HEK293 (cell line): ENCODE measurements around the gene VPS50.

Experiments
- CTCF ChIA-PET: fragments of 350-600 bp; formaldehyde crosslinking; extraction: SDS; loops from one replicate; lab custom pipeline; 2021; ENCODE audit warnings: antibody characterized with exemption; lab: Yijun Ruan, JAX
- POLR2A ChIA-PET: fragments of 300-600 bp; formaldehyde crosslinking; extraction: SDS; loops from one replicate; lab custom pipeline; 2020; ENCODE audit warnings: antibody characterized with exemption, inconsistent platforms; lab: Yijun Ruan, JAX
- H3K27ac ChIP-seq: fragments of 200-500 bp; sonication (Bioruptor generic); 2 replicates; pipeline ENCODE4 v1.5.1; 2014; ENCODE audit warnings: low read depth, low read length, control low read depth, inconsistent platforms; ENCODE audit errors: extremely low read depth
- H3K36me3 ChIP-seq, 2 experiments: fragments of 200-500 bp in 1 of 2; sonication (Bioruptor generic) in 1 of 2; 1 replicate in 1 of 2; 2 replicates in 1 of 2; pipeline ENCODE4 v1.5.1; 2014 to 2017; ENCODE audit warnings: inconsistent platforms in 2 of 2, low read length in 2 of 2; ENCODE audit not compliant: control insufficient read depth in 2 of 2, insufficient read depth in 1 of 2
- H3K4me1 ChIP-seq: fragments of 200-500 bp; sonication (Bioruptor generic); 2 replicates; pipeline ENCODE4 v1.5.1; 2014; ENCODE audit warnings: mild to moderate bottlenecking, low read length, inconsistent platforms; ENCODE audit not compliant: control insufficient read depth, insufficient read depth
- H3K4me3 ChIP-seq: 2 replicates; pipeline ENCODE4 v1.5.1; 2011; ENCODE audit warnings: low read depth, mild to moderate bottlenecking, control low read depth, low read length, moderate library complexity
- H3K9me3 ChIP-seq: fragments of 200-500 bp; sonication (Bioruptor generic); 2 replicates; pipeline ENCODE4 v1.5.1; 2014; ENCODE audit warnings: low read depth, low read length, inconsistent platforms; ENCODE audit not compliant: control insufficient read depth, insufficient read depth
- GLIS1 ChIP-seq: fragments of 450-650 bp; formaldehyde crosslinking; IDR thresholded peaks from 2 replicates; pipeline ENCODE4 v1.5.1; 2016; ENCODE audit warnings: missing biosample characterization, missing genetic modification characterization
- GLIS2 ChIP-seq: fragments of 450-650 bp; formaldehyde crosslinking; IDR thresholded peaks from 2 replicates; pipeline ENCODE4 v1.5.1; 2016; ENCODE audit warnings: missing biosample characterization, missing genetic modification characterization
- HOXD13 ChIP-seq: sonication (generic); formaldehyde crosslinking; IDR thresholded peaks from 2 replicates; pipeline ENCODE4 v1.8.0; 2022; ENCODE audit warnings: missing genetic modification reagents, borderline replicate concordance
- INSM2 ChIP-seq: fragments of 450-650 bp; formaldehyde crosslinking; IDR thresholded peaks from 2 replicates; pipeline ENCODE4 v1.5.1; 2016; ENCODE audit warnings: missing biosample characterization, missing genetic modification characterization
- KLF1 ChIP-seq: fragments of 450-650 bp; formaldehyde crosslinking; IDR thresholded peaks from 2 replicates; pipeline ENCODE4 v1.5.1; 2016; ENCODE audit warnings: missing biosample characterization, missing genetic modification characterization
- KLF8 ChIP-seq: fragments of 450-650 bp; formaldehyde crosslinking; IDR thresholded peaks from 2 replicates; pipeline ENCODE4 v1.5.1; 2016; ENCODE audit warnings: missing biosample characterization, missing genetic modification characterization
- KLF9 ChIP-seq: fragments of 450-650 bp; formaldehyde crosslinking; IDR thresholded peaks from 2 replicates; pipeline ENCODE4 v1.5.1; 2016; ENCODE audit warnings: missing biosample characterization, missing genetic modification characterization, low read depth
- MZF1 ChIP-seq: fragments of 450-650 bp; formaldehyde crosslinking; IDR thresholded peaks from 2 replicates; pipeline ENCODE4 v1.5.1; 2017; ENCODE audit warnings: missing biosample characterization, missing genetic modification characterization, borderline replicate concordance
- PRDM10 ChIP-seq: fragments of 450-650 bp; formaldehyde crosslinking; IDR thresholded peaks from 2 replicates; pipeline ENCODE4 v1.5.1; 2016; ENCODE audit warnings: missing biosample characterization, missing genetic modification characterization
- SCRT2 ChIP-seq: fragments of 450-650 bp; formaldehyde crosslinking; IDR thresholded peaks from 2 replicates; pipeline ENCODE4 v1.5.1; 2016; ENCODE audit warnings: missing biosample characterization, missing genetic modification characterization
- TRIM28 ChIP-seq: IDR thresholded peaks from 2 replicates; pipeline ENCODE4 v1.6.1; 2011; ENCODE audit warnings: low read length, control low read depth, borderline replicate concordance
- ZBTB11 ChIP-seq: fragments of 450-650 bp; formaldehyde crosslinking; conservative IDR thresholded peaks from 2 replicates; pipeline ENCODE4 v1.5.1; 2016; ENCODE audit warnings: low read depth, missing biosample characterization, missing genetic modification characterization
- ZEB2 ChIP-seq: fragments of 450-650 bp; formaldehyde crosslinking; IDR thresholded peaks from 2 replicates; pipeline ENCODE4 v1.5.1; 2016; ENCODE audit warnings: missing biosample characterization, missing genetic modification characterization
- ZFP37 ChIP-seq: fragments of 450-650 bp; formaldehyde crosslinking; IDR thresholded peaks from 2 replicates; pipeline ENCODE4 v1.5.1; 2016; ENCODE audit warnings: missing biosample characterization, missing genetic modification characterization
- ZNF18 ChIP-seq: fragments of 450-650 bp; formaldehyde crosslinking; IDR thresholded peaks from 2 replicates; pipeline ENCODE4 v1.5.1; 2016; ENCODE audit warnings: missing biosample characterization, missing genetic modification characterization
- ZNF335 ChIP-seq: fragments of 450-650 bp; formaldehyde crosslinking; conservative IDR thresholded peaks from 2 replicates; pipeline ENCODE4 v1.5.1; 2016; ENCODE audit warnings: missing biosample characterization, missing genetic modification characterization
- ZNF341 ChIP-seq: fragments of 450-650 bp; formaldehyde crosslinking; IDR thresholded peaks from 2 replicates; pipeline ENCODE4; 2016; ENCODE audit warnings: low read depth, missing biosample characterization, missing genetic modification characterization
- ZNF366 ChIP-seq: fragments of 450-650 bp; formaldehyde crosslinking; conservative IDR thresholded peaks from 2 replicates; pipeline ENCODE4 v1.5.1; 2016; ENCODE audit warnings: missing biosample characterization, missing genetic modification characterization
- ZNF501 ChIP-seq: fragments of 450-650 bp; formaldehyde crosslinking; IDR thresholded peaks from 2 replicates; pipeline ENCODE4 v1.5.1; 2016; ENCODE audit warnings: missing biosample characterization, missing genetic modification characterization
- ZNF549 ChIP-seq: fragments of 450-650 bp; IDR thresholded peaks from 2 replicates; pipeline ENCODE4 v1.5.1; 2018; ENCODE audit warnings: missing biosample characterization, missing genetic modification characterization, mild to moderate bottlenecking, inconsistent platforms, moderate library complexity
- ZNF561 ChIP-seq: fragments of 450-650 bp; IDR thresholded peaks from 2 replicates; pipeline ENCODE4 v1.5.1; 2018; ENCODE audit warnings: missing biosample characterization, missing genetic modification characterization, borderline replicate concordance
- ZSCAN30 ChIP-seq: fragments of 450-650 bp; IDR thresholded peaks from 2 replicates; pipeline ENCODE4 v1.5.1; 2018; ENCODE audit warnings: missing biosample characterization, mild to moderate bottlenecking, missing genetic modification characterization, moderate library complexity
- ZXDB ChIP-seq: fragments of 450-650 bp; formaldehyde crosslinking; IDR thresholded peaks from 2 replicates; pipeline ENCODE4 v1.5.1; 2016; ENCODE audit warnings: missing biosample characterization, missing genetic modification characterization

VPS50 gene

GRCh38 chr7:93231799-93232672 lies at the start of gene VPS50:
Gene VPS50, plus strand, starts transcription at chr7:93232366. Its CDS starts 102 bp downstream, at chr7:93232468.
- no peaks in the 10 kb centered on the region for H3K9me3 ChIP-seq
- peak within 1 kb of the TSS; percentile 65 for H3K4me3 ChIP-seq
- H3K4me1 ChIP-seq = no peaks in the 10 kb centered on the region
- CTCF ChIA-PET = interaction anchor here (0.6 to 1.1 kb wide), 9 partner anchors 28 to 1968 kb away, joined by 3 to 4 read pairs (median 3); partner anchors contain the start of gene SAMD9
- H3K36me3 ChIP-seq = no peaks in the 10 kb centered on the region
- POLR2A ChIA-PET = interaction anchor here (0.8 to 1.3 kb wide), 5 partner anchors 9 to 703 kb away, joined by 3 to 6 read pairs (median 4); partner anchors contain the start of genes PEX1 and RBM48
- H3K27ac ChIP-seq = peak within 1 kb of the TSS; percentile 35
- TF ChIP-seq ZNF561 (tag by site-specific recombination) (peak; percentile 94), KLF9 (peak; percentile 60; the same call in 1 of the 2 replicates), GLIS2 (peak; percentile 63; the same call in 1 of the 2 replicates), ZBTB11 (tag by site-specific recombination) (peak; percentile 69; the same call in 1 of the 2 replicates), INSM2 (tag by site-specific recombination) (0 out of 2 replicates have a peak, but pooled peaks have one; percentile 20), ZNF335 (tag by site-specific recombination) (peak; percentile 100), ZNF549 (tag by site-specific recombination) (no peak), ZXDB (tag by site-specific recombination) (peak; percentile 92), ZFP37 (tag by site-specific recombination) (peak; percentile 60; the same call in 1 of the 2 replicates), ZNF18 (tag by site-specific recombination) (peak; percentile 34; the same call in 1 of the 2 replicates), ZNF341 (tag by site-specific recombination) (peak; percentile 29), ZSCAN30 (tag by site-specific recombination) (peak; percentile 51; the same call in 1 of the 2 replicates), TRIM28 (peak; percentile 34; the same call in 1 of the 2 replicates), MZF1 (no peak), PRDM10 (tag by site-specific recombination) (peak; percentile 79), KLF1 (tag by site-specific recombination) (peak; percentile 13; the same call in 1 of the 2 replicates), ZEB2 (tag by site-specific recombination) (peak; percentile 70), HOXD13 (peak; percentile 85; the same call in 1 of the 2 replicates), KLF8 (peak; percentile 87), SCRT2 (peak; percentile 70), ZNF366 (tag by site-specific recombination) (peak; percentile 65; the same call in 1 of the 2 replicates), GLIS1 (tag by site-specific recombination) (no peak; the same call in 1 of the 2 replicates), ZNF501 (tag by site-specific recombination) (peak; percentile 80)
